Lower leg skin (tissue), 4 donors: Measurements from ENCODE around the gene STRBP. TPM values are rescaled to one million over a fixed set of nuclear protein-coding genes. Genes with fewer than 3 reads are reported as not detected.

Source experiments
- DNase-seq, 2 donors: peaks; one replicate each; pipeline ENCODE4 v3.0.0-alpha.2; 2019; ENCODE audit warnings: low spot score in 2 of 2
- H3K4me3 ChIP-seq: fragments of 200-600 bp; sonication (generic); 2 replicates; pipeline ENCODE4 v1.5.1; 2017; ENCODE audit warnings: mild to moderate bottlenecking, low read depth; ENCODE audit not compliant: poor library complexity, severe bottlenecking
- POLR2A ChIP-seq, 2 donors: fragments of 450-650 bp; IDR thresholded peaks; one replicate each; pipeline ENCODE4 v1.6.1; 2016 to 2017; ENCODE audit warnings: antibody characterized with exemption in 2 of 2, mild to moderate bottlenecking in 1 of 2, moderate library complexity in 1 of 2
- WGBS, 2 donors: methylation state at CpG; one replicate each; pipeline ENCODE4 v1.1.5; 2018; 5-methylcytosine and 5-hydroxymethylcytosine counted together
- intact Hi-C: fragments of 100-400 bp; cut with DNase I; formaldehyde crosslinking; loops from one replicate; pipeline ENCODE4 v1.15.0; 2023; ENCODE audit warnings: low total_unique reads
- total RNA-seq, 4 donors: library from RNA; depleted of rRNA; stranded (reverse); fragments of >200 nt; gene quantifications; one replicate each; pipeline ENCODE4 v1.1.0, GENCODE V29; 2016
- TF ChIP-seq, protein P1 (sequence below), 3 donors: fragments of 450-650 bp; IDR thresholded peaks; one replicate each; pipeline ENCODE4 v1.5.1; 2016; ENCODE audit warnings: antibody characterized with exemption in 3 of 3, mild to moderate bottlenecking in 3 of 3, moderate library complexity in 2 of 3

The STRBP gene
- total RNA-seq, 4 donors from 2014 or later: 6.5 to 11.8 (median 8.8) TPM

DNA sequence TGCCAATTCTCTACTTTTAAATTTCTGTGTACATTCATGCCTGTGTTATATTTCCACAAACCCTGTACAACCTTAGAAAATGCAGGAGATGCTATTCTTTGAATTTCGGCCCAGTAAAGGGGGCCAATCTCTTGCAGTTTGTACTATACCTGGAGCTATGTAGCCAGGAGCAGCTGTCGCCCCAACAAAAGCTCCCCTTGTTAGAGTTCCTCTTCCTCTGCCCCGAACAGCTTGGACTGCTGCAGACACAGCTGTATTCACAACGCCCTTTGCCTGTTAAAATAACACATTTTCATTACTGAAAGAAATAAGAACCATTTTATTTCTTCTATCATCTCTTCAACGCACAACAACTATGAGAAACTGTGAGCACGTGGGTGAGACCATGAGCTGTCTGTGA is 135.7 kb downstream of the STRBP start:
- H3K4me3 ChIP-seq: no peak overlapping the region
- no peak for DNase-seq
- WGBS, 2 donors: 91 to 96% methylated on average over 6 of the region's 6 CpGs
- intact Hi-C loops: no loop called here
- no peak for TF ChIP-seq POLR2A (IDR thresholded peaks at IDR 0.05)
- TF ChIP-seq, protein P1, sequence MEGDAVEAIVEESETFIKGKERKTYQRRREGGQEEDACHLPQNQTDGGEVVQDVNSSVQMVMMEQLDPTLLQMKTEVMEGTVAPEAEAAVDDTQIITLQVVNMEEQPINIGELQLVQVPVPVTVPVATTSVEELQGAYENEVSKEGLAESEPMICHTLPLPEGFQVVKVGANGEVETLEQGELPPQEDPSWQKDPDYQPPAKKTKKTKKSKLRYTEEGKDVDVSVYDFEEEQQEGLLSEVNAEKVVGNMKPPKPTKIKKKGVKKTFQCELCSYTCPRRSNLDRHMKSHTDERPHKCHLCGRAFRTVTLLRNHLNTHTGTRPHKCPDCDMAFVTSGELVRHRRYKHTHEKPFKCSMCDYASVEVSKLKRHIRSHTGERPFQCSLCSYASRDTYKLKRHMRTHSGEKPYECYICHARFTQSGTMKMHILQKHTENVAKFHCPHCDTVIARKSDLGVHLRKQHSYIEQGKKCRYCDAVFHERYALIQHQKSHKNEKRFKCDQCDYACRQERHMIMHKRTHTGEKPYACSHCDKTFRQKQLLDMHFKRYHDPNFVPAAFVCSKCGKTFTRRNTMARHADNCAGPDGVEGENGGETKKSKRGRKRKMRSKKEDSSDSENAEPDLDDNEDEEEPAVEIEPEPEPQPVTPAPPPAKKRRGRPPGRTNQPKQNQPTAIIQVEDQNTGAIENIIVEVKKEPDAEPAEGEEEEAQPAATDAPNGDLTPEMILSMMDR (IDR thresholded peaks at IDR 0.05): no peak

DNA sequence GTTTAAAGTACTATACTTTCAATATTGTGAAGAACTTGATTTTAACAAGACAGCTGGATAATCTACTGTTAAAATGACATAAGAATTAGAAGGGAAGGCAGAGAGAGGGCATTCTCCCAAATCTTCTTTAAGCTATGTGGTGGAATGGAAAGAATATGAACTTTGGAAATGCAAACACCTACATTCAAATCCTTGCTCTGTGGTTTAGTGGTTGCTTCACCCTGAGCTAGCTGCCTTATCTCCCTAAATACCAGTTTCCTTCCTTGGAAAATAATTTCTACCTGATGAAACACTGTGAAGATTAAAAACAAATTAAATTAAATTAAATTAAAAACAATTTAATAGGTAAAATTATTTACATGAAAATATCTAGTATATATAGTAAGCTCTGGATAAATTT is 136.4 kb downstream of the STRBP start:
- TF ChIP-seq, protein P1 (IDR thresholded peaks at IDR 0.05): no peak
- no peak for TF ChIP-seq POLR2A (IDR thresholded peaks at IDR 0.05)
- DNase-seq: no peak
- intact Hi-C loops: no loop called here
- H3K4me3 ChIP-seq: no peak overlapping the region

DNA sequence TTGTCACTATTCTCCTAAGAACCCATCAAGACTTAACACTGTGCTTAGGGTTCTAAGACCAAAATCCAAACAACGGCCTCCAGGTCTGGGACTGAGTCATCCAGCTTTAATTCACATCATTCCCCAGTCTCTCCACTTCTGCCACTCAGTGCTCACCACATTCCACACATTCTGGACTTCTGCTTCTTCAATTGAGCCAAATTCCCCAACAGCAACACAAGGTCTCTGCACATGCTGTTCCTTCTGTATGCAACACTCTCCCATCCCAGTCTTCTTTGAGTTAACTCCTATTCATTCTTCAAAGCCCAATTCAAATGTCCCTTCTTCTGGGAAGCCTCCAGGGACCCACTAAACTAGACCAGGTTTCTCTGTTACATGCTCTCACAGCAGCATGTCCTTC is 137.1 kb downstream of the STRBP start:
- H3K4me3 ChIP-seq: no peak overlapping the region
- WGBS, 2 donors: 82 to 84% methylated on average over 1 of the region's 1 CpG
- TF ChIP-seq, protein P1 (IDR thresholded peaks at IDR 0.05): no peak
- no peak for TF ChIP-seq POLR2A (IDR thresholded peaks at IDR 0.05)
- intact Hi-C loops: no loop called here
- no peak for DNase-seq

DNA sequence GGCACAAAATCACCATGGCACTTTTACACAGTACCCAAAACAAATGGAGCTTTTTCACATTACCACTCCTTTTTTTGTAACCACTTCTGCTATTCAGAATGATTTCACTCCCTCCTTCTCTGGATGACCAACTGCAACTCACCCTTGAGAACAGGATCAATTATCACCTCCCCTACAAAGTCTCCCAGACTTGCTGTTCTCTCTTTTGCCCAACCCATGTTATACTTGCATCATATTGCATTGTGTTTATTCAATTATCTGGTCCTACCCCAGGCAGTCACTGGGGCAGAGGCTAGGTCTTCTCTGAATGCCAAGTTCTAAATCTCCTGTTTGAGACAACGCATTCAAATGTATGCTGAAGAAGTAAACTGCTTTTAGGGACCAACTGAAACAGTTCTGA is 139.0 kb downstream of the STRBP start:
- no peak for DNase-seq
- 91 to 95% methylated on average over 1 of the region's 1 CpG for WGBS, 2 donors
- no peak for TF ChIP-seq POLR2A (IDR thresholded peaks at IDR 0.05)
- TF ChIP-seq, protein P1 (IDR thresholded peaks at IDR 0.05): no peak
- H3K4me3 ChIP-seq: no peak overlapping the region
- intact Hi-C loops: no loop called here

DNA sequence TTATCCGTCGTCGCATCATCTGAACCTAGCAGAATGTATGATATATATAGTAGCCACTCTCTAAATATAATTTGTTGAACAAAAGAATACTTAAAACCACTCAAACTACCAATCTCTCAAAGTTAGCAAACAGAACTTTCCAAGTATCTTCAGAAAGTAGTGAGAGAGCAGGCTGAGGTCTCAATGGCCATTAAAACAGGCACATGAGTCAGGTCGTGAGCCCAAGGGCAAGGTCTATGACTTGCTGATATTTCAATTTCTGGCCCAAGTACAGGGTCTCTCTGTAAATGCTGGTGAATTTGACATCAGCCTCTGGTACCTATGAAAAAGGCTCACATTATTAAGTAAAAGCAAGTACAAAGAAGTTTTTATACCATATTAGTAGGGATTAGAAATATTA is 139.8 kb downstream of the STRBP start:
- intact Hi-C loops: no loop called here
- no peak overlapping the region for H3K4me3 ChIP-seq
- 95 to 97% methylated on average over 4 of the region's 4 CpGs for WGBS, 2 donors
- DNase-seq: no peak
- TF ChIP-seq POLR2A (IDR thresholded peaks at IDR 0.05): no peak

DNA sequence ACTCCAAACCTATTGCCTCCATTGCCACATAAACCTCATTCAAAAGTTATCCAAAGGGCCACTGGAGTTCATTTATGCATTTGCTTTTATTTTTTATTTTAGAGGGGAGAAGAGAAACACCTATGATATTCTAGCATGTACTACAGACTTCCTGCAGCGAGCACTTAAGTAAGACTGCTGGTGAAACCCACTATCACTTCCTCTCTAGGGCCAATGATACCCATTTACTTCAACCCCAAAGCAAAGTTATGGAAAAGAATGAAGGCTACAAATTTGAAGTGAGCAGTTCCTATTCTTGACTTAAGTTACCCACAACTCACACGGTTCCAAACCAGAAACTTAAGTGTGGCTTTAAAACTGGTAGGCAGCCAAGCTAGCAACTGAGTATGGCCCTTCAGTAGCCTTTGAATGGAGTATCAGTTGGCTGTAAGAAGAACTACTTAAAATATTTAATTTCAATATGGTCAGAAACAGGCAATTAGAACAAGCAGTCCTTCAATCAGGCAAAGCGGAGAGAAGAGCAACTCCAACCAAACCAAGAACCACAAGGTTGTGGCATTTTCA is 140.8 kb downstream of the STRBP start:
- TF ChIP-seq, protein P1 (IDR thresholded peaks at IDR 0.05): no peak
- TF ChIP-seq POLR2A (IDR thresholded peaks at IDR 0.05): no peak
- WGBS, 2 donors: 89 to 94% methylated on average over 3 of the region's 3 CpGs
- no peak for DNase-seq
- no peak overlapping the region for H3K4me3 ChIP-seq
- intact Hi-C loops: no loop called here
